Activated CD4-positive, CD25-positive, alpha-beta regulatory T cell treated with anti-CD3 and anti-CD28 coated beads, Interleukin-2, amount 50 U/mL, for 16 hours (primary cell): ENCODE data around the gene TMEM54.

Source experiments
- DNase-seq: peaks from one replicate; pipeline ENCODE4 v3.0.0-alpha.2; 2020; ENCODE audit warnings: low read depth, low spot score

TMEM54 gene

DNA sequence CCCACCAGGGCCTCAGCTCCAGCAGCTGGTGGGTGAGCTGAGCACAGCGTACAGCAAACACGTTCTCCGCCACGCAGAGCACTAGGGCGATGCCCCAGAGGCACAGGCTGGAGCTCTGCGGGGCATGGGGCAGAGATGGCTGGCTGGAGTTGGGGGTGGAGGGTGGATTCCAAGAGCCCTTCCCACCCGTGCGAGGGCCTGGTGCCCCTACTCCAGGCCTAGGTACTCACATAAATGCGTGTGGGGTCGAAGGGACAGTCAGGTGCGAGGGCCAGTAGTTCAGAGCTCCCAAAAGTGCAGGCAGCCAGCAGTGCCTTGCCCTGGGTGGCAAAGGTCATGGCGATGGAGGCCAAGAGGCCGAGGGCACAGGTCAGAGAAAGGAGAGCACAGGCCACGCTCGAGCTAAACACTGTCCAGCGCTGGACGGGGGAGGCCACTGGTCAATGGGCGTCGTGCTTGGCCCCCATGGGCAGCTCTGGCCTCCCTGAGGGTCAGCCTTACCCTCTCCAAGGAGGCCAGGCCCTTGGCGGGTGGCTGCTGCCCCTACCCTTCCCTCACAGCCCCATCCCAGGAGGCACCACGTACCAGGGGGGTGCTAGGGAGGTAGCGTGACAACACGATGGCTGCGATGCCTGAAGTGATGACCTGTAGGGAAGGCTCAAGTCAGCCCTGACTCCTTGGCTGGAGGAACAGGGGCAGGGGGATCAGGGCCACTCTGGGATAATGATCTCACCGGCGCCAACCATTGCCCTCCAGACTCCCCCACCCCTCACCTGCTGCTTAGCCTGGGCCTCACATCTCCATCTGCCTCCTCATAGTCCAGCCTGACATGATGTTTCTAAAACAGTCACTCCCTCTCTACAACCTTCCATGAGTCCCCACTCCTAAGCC lies 5.6 kb downstream of the TMEM54 start:
- DNase-seq: no peak

DNA sequence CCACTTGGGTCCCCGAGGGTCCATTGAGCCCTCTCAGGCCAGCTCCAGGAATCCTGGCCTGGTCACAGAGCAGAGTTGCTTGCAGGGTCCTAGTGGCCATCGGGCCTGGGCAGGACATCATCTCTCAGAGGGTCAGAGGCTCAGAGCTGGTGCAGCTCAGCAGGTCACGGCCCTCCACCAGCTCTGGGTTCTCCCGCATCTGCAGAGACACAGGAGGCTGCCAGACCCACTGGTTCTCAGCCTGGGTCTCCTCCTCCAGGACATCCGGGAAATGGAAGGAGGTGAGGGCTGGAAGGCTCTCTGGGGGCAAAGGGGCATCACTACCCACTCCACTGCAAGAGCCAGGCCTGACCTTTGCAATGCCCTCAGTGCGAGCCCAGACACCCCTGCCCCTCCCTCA lies 6.5 kb downstream of the TMEM54 start:
- DNase-seq: no peak

DNA sequence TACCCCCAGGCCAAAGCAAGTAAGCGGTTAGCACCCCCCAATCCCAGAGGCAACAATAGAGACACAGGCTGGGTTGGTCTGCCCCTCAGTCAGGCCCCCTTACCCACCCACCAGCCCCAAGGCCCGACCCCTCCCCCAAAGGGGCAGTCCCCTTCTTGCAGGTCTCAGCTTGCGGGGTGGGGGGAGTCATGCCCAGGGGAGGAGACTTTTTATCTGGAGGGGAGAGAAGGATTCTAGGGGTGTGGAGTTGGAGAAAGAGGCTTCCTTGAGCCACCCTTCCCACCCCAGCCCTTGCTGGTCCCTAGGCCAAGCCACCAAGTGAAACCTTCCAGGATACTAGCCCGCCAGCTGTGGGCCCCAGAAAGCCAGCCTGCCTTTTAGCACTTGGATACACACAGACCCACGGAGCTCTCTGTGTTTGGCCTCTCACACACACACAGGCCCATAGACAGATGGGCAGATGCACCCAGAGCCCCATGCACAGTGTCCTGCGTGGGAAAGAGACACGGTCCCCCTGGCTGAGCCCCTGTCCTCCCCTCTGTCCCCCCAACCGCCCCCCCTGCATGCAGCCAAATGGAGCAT lies 7.1 kb downstream of the TMEM54 start:
- no peak for DNase-seq

DNA sequence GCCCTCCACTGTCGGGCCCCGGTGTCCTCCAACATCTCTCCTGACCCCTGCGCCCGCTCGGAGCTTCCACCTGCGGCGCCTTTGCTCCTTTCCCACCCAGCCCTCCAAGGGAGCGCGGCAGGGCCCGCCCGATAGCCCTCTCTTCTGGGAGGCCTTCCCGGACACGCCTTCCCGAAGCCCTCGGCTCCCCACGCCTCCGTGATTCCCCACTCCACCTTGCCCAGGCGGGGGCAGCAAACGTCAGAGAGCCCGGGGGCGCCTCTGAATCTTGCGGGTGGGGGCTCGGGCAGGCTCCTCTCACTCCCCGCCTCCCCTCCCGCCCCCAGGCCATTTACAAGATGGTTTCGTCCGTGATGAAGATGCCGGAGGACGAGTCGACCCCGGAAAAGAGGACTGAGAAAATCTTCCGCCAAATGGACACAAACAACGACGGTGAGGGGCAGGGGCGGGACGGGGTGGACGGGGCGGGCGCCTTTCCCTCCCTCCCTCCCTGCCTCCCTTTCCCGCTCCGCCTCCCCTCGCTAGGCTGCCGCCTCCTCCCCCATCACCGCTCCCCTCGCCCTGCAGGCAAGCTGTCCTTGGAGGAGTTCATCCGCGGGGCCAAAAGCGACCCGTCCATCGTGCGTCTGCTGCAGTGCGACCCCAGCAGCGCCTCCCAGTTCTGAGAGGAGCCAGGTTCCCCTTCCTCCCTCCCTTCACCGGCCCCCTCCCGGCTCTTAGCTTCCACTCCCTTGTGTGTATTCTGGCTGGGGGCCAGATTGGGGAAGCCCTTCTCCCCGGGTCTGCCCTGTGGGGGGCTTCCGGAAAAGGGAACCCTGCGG lies 7.8 kb downstream of the TMEM54 start:
- DNase-seq: no peak

DNA sequence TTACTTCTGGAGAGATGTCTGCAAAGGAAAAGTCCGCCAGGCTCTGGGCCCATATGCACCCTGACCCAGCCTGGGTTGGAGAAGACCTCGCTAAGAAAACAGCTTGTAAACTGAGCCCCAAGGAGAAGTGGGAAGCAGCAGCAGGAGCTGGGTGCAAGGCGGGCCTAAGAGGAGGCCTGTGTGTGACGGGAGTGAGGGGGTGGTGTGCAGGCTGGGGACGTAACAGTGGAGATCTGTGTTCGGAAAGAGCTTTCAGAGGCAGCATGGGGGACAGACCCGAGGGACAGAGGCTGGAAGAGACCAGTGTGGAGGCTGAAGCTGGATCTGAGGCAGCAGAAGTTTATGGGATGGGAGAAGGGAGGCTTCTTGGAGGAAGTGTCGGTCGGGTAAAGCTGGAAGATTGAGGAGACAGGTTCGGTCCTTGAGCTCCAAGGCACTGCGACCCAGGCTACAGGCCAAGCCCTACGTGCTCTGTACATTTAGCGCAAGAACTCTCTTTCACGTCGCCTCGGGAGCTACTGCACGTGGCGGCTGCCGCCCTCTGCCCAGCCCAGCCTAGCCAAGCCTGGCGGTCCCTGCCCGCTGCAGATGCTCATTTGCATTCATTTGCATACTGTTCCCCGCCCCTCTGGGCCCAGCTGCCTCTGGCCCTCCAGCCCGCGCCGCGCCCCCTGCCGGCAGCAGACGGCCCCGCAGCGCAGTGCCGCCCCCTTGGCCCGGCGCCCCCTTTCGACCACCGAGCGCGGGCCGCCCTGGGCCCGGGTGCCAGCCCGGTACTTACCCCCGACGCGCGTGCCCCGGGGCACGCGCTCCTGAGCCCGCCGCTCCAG lies 8.6 kb downstream of the TMEM54 start:
- no peak for DNase-seq

DNA sequence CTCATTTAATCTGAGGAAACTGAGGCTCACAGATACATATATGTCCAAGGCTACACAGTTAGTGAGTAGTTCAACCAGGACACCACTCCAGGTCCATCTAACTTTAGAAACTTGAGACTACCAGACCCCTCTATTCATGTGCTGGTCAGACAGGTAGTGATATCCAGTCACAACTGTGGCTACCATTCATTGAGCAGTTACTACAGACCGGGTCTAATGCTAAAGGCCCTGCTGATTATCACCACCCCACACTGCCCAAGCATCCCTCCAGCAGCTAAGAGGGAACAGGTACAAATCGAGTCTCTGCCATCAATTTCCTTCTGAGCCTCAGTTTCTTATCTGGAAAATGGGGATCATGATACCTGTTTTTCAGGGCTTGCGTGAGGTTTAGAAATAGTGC lies 9.6 kb downstream of the TMEM54 start:
- DNase-seq: no peak

DNA sequence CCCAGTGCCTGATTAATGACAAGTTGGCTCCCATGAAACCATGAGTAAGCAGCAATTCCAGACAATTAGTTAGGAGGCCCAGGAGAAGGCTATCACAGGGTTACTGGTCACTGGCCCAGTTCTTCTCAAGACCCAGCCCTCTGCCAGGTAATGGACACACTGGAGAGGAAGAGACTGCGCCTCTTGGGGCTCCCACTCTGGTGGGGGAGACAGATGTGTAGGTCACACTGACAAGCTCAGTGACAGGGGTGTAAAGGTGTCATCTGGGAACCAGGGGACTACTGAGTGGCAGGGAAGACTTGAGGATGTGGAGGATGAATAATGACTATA lies 10.0 kb downstream of the TMEM54 start:
- DNase-seq: no peak

DNA sequence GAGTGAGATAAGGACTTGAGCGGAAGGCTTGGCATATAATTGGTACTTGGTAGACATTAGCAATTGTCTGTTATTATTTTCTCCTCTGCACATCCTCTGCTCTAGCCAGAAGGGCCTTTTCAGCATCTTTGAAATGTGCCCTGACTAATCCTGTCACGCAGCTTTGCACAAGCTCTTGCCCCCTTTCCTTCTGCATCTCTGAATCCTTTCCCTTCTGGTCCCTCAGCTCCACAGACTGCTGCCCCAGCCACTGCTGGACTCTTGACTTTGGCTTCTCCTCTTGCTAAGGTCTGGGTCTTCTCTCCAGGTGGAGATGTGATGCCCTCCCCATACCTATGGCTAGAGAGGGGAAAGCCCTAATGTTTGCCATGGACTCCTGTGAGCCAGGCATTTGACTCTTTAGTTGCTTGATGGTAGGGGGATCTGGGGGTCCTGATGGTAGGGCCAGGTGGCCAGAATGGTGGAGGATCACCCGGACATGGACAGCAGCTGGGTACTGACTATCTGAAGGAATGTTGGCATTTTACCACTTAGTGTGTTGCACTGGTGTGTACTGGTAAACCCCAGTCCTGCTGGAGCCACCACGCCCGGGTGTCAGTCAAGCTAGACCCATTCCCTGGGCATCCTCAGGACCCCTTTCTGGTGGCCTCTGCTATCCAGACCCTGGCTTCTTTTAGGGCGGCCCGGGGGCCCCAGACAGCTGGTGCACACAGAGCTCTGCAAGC lies 10.5 kb downstream of the TMEM54 start:
- DNase-seq: no peak

DNA sequence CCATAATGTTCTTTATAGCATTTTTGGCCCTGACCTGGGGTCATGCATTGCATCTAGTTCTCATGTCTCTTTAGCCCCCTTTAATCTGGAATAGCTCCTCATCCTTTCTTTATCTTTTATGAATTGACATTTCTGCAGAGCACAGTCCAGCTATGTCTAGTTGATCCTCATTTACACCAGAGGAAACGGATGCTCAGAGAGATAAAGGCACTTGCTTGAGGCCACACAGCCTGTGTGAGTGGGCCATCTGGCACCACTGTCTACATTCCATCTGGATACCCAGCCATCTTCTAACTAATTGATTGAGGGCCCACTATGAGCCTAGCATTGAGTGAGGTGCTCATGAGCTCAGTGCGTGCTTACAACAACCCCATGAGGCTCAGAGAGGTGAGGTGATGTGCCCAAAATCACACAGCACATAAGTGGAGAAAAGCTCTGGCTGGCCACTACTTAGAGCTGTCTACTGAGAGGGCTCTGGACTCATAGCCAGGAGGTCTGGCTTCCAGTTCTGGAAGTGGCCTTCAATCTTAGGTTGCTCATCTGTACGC lies 11.4 kb downstream of the TMEM54 start:
- no peak for DNase-seq

DNA sequence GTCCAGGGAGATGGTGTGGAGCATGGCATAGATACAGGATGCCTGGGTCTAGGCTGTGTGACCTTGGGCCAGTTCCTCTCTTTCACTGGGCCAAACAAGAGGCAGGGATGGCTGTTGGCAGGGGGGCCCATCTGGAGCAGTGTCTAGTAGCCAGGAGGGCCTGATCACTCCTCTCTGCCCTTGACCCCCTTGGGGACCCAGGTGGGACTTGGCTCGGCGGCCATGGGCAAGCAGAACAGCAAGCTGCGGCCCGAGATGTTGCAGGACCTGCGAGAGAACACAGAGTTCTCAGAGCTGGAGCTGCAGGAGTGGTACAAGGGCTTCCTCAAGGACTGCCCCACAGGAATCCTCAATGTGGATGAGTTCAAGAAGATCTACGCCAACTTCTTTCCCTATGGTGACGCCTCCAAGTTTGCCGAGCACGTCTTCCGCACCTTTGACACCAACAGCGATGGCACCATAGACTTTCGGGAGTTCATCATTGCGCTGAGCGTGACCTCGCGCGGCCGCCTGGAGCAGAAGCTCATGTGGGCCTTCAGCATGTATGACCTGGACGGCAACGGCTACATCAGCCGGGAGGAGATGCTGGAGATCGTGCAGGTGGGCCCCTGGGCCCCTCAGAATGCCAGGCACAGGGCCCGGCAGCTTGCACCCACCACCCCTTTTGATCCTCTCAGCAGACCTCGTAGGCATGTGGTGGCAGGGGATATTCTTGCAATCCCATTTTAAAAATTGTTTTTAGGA lies 12.3 kb downstream of the TMEM54 start:
- no peak for DNase-seq

DNA sequence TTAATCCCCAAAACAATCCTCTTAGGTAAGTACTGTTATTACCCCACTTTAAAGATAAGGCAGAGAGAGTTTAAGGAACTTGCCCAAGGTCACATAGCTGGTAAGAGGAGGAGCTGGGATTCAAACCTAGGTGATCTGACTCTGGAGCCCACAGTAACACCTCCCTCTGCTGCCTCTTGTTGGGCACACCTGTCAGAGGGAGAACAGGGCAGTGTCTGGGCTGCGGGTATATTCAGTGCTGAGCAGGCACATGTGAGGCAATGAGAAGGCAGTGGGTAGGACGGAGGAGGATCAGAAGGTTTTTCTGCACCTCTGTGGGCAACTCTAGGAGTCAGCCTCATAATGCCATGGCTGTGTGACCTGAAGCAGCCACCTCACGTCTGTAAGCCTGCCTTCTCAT lies 13.1 kb downstream of the TMEM54 start:
- DNase-seq: no peak

DNA sequence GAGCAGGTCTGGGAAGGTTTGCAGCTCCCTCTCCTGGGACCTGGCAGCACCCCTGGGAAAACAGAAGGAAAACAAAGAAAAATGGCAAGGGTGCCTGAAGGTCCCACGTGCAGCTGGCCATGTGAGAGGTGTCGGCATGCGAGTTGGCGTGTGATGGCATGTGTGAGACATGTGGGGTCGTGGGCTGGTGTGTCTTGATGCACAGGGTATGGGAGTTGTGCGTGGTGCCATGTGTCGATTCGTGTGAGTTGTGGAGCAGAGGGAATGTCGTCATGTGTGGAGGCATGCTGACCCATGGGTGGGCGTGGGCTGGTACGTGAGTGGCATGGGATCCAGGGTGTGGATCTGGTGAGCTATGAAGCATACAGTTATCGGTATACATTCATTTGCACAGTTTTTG lies 13.6 kb downstream of the TMEM54 start:
- no peak for DNase-seq

DNA sequence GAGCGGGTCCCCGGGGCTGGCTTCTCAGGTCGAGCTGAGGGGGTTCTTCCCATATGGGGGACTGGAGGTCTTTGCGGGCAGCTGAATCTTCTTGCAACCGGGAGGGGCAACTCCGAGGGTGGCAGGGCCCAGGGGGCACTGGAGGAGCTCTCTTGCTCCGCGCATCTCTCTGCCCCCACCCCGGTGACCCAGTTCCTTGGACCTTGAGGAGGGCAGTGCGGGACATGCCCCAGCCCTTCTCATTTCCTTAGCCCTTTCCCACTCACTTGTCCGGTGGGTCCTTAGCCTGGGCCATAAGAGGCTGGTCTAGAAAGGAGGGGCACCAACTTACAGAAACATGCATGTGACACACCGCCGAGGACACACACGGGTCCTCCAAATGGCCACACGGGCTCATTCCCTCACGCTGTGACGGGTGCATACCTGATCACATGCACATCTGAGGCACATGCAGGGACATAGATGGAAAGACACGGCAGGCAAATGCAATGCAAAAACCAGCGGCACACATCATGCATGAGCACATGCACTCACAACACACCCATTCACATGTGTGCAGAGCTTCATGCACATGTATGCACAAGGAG lies 14.3 kb downstream of the TMEM54 start:
- no peak for DNase-seq

DNA sequence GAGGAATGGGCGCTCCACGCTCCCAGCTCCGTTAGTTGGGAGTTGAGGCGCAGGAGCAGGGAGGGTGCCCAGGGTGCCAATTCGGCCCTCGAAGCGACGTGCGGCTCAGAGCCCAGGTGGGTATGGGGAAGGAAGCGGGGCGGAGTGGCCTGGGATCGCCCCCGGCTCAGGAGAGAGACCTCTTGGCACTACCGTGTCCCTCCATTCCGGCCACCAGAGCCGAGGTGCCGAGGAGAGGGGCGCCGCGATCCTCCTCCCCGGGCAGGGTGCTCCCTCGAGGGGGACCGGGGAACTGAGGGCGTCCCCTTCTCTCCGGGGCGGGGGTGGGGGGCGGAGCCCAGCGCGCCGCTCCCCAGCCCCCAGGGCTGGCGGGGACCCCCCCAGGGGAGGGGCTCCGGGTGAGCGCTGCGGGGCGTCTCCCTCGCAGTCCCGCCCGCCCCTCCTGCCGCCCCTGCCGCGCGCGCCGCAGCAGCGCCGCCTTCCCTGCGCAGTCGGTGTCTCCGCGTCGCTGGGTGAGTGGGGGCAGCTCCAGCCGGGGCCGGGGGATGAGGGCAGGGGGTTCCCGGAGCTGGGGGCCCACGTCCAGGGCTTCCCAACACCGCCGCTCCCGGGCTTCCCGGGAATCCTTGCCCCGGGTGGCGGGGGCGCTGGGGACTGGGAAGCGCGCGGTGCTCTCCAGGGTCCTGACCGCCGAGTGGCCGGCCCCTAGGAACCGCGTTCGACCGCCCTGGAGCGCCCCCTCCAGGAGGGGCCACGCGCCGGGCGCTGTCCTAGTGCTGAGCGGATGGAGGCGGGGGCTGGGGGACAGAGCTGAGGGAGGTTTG lies 15.0 kb downstream of the TMEM54 start, which contains the start of gene HPCA:
Gene HPCA (plus strand): TSS at position 488 of the 824 bp plus-strand sequence. CDS start 2,408 bp downstream, outside the sequence.
- DNase-seq: no peak

DNA sequence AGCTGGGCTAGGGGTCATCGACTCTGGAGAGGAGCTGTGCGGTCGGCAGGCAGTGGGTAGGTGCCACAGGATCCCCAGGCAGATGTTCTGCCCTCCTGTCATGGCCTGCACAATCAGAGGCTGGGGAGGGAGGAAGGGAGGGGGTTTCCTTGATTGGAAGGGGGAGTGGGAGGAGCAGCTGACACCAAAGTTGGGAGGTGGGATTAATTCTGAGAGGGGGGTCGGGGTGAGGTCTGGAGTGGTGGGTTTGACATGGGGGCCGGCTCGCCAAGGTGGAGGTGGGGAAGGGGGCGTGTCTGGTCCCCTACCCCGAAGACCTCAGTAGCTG lies 15.5 kb downstream of the TMEM54 start:
- no peak for DNase-seq

DNA sequence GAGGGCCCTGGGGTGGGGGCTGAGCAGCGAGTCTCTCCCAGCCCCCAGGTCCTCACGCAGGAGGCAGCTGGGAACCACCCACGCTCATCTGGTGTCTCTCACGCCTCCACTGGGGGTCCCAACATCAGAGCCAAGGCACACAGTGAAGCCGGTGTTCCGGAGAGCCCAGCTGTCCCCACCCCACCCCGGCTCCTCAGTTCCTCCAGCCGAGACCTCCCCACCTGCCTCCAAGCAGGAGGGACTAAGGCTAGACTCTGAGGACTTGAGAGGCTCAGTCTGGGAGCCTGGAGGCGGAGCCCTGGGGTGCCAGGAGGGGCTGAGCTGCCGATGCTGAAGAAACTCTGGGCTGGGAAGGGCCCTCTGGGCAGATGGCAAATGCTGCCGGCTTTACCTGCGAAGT lies 16.5 kb downstream of the TMEM54 start:
- DNase-seq: no peak

DNA sequence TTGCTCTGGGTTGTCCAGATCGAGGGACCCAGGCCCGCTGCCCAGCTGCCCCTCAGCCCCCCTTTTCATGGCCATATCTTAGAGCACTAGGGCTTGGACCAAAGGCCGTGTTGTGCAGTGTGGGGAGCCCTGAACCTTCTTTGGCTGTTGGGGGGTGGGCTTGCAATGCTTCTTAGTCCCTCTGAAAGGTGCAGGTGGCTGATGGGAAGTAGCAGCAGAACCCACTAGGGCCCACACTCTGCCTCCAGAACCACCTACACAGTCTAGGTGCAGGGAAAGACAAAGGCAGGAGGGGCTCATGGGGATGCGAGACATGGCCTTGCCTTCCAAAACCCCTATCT lies 17.2 kb downstream of the TMEM54 start:
- DNase-seq: no peak

DNA sequence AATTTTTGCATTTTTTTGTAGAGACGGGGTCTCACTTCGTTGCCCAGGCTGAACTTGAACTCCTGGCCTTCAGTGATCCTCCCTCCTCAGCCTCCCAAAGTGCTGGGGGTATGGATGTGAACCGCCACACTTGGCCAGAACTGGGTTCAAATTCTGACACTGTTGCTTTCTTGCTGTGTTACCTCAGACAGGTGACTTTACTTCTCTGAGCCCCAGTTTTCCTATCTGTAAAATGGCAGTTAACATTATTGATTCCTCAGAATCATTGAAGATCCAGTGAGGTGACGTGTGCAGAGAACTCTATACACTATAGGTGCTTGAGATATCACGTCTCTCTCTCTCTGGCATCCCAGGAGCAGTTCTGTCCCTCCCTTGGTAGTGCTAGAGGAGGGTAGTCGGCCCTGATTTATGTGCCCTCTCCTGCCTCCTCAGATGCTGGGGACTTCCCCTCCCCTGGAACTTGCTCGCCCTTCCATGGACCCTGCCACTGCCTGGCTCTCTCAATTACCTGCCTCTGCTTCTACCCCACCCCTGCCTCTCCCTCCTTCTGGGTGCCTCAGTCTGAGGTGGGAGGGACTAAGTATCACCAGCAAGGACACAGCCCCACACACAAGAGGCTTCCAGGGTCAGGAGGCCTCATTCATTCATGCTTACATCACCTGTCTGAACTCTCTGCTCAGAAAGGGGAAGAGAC lies 17.7 kb downstream of the TMEM54 start:
- no peak for DNase-seq
